GM12864 (cell line): ENCODE results near the gene KIRREL2.

Experiments
- DNase-seq: peaks from one replicate; pipeline ENCODE4 v3.0.0-alpha.2; 2011; ENCODE audit warnings: low read depth
- H3K4me3 ChIP-seq: 2 replicates; pipeline ENCODE4 v1.5.1; 2011; ENCODE audit warnings: mild to moderate bottlenecking, low read depth, low read length, control low read depth
- TF ChIP-seq, protein P1 (sequence below): IDR thresholded peaks from 2 replicates; pipeline ENCODE4 v1.5.1; 2011; ENCODE audit warnings: low read depth, mild to moderate bottlenecking, moderate library complexity, low read length, control low read depth, inconsistent platforms; ENCODE audit errors: missing control alignments

The KIRREL2 gene

DNA sequence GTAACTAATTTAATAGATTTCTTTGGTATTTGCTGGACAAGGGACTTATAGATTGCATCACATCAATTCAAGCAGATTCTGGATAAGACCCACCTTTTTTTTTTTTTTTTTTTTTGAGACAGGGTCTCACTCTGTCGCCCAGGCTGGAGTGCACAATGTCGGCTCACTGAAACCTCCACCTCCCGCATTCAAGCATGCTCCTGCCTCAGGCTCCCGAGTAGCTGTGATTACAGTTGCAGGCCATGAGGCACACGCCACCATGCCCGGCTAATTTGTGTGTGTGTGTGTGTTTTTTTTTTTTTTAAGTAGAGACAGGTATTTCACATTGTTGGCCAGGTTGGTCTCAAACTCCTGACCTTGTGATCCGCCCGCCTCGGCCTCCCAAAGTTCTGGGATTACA, 39.9 kb upstream of the KIRREL2 start:
- TF ChIP-seq, protein P1, sequence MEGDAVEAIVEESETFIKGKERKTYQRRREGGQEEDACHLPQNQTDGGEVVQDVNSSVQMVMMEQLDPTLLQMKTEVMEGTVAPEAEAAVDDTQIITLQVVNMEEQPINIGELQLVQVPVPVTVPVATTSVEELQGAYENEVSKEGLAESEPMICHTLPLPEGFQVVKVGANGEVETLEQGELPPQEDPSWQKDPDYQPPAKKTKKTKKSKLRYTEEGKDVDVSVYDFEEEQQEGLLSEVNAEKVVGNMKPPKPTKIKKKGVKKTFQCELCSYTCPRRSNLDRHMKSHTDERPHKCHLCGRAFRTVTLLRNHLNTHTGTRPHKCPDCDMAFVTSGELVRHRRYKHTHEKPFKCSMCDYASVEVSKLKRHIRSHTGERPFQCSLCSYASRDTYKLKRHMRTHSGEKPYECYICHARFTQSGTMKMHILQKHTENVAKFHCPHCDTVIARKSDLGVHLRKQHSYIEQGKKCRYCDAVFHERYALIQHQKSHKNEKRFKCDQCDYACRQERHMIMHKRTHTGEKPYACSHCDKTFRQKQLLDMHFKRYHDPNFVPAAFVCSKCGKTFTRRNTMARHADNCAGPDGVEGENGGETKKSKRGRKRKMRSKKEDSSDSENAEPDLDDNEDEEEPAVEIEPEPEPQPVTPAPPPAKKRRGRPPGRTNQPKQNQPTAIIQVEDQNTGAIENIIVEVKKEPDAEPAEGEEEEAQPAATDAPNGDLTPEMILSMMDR: no peak
- H3K4me3 ChIP-seq: no peak overlapping the region
- no peak for DNase-seq

DNA sequence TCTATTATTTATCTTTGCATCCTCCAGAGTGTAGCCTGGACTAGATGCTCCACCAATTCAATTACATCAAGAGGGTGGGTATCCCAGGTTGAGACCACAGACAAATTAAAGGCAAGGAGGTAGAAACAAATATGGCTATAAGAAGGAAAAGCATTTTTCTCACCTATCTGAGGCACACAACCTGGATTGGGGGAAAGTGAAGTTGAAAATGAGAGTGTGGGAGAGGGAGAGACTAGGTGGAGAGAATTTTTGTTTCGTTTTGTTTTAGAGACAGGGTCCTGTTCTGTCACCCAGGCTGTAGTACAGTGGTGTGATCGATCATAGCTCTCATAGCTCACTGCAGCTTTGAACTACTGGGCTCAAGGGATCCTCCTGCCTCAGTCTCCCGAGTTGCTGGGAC, 38.3 kb upstream of the KIRREL2 start:
- TF ChIP-seq, protein P1: no peak
- no peak overlapping the region for H3K4me3 ChIP-seq
- no peak for DNase-seq

DNA sequence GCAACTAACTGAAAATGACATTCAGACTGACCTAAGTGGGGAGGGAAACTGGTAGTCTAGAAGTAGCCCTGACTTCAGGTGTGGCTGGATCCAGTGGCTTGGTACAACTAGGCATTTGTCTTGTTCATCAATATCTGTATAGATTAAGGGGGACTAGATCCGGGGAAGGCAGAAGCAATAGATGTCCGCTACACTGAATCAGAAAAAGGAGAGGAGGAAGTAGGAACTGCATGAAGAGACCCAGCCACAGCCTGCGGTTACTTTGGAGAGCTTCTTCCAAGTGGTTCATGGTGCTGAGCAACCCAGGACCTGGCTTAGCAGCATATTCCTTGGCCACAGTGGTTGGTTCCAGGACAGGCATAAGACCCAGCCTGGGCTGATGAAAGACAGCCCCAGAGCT, 34.1 kb upstream of the KIRREL2 start:
- DNase-seq: no peak
- TF ChIP-seq, protein P1: no peak
- H3K4me3 ChIP-seq: no peak overlapping the region

DNA sequence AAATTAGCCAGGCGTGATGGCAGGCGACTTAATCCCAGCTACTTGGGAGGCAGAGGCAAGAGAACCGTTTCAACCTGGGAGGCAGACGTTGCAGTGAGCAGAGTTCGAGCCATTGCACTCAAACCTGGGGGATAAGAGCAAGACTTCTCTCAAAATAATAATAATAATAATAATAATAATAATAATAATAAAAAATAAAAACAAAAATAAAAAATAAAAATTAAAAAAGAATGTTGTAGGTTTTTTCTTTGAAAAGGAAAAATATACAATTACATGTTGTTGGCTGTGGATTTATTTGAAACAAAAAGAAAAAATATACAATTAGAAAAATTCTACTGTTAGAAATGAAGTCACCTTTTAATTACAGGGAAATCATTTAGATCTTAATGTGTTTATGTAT, 32.6 kb upstream of the KIRREL2 start:
- TF ChIP-seq, protein P1: no peak
- no peak overlapping the region for H3K4me3 ChIP-seq
- no peak for DNase-seq

DNA sequence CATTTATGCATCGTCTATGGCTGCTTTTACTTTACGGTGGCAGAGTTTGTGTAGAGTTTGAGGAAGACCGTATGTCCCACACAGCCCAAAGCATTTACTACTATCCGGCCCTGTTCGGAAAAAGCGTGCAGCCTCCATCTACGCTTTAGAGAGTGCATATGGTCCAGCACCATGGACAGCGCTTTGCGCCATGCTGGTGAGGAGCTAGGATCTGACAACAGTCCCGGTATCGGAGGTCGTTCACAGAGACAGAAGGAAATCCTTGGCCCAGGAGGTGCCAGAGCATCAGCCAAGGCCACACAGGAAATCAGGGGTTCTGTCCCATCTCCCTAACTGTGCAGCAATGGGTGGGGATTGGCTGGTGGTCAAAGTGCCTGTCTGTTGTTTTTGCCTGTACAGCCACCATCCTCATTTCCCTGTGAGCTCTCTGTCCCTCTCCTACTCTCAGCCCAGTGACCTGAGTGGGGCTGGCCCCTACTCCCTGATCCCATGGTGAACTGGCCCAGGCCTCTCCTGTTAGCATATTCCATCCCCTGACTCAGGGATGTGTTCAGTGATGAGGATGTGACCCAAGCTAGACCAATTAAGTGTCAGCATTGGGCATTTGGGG, 27.9 kb upstream of the KIRREL2 start:
- no peak overlapping the region for H3K4me3 ChIP-seq
- no peak for DNase-seq
- TF ChIP-seq, protein P1: no peak

DNA sequence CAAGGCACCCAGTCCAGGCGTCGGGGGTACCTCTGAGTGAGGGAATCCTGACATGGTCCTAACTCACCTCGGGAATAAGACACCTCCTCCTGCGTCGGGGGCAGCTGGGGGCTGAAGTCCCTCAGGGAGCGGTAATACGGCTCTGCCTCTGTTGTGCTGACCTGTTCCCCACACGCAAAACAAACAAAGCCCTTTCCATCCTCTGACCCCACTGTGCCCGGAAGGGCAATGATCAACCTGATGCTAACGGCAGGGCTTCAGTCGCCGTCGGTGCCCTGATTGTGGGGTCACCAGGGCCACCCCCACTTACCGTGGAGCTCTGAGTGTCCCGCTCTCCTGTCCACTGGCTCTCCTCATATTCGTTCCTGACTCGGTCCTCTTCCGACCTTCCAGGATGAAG, 25.7 kb upstream of the KIRREL2 start:
- TF ChIP-seq, protein P1: no peak
- H3K4me3 ChIP-seq: no peak overlapping the region
- no peak for DNase-seq

DNA sequence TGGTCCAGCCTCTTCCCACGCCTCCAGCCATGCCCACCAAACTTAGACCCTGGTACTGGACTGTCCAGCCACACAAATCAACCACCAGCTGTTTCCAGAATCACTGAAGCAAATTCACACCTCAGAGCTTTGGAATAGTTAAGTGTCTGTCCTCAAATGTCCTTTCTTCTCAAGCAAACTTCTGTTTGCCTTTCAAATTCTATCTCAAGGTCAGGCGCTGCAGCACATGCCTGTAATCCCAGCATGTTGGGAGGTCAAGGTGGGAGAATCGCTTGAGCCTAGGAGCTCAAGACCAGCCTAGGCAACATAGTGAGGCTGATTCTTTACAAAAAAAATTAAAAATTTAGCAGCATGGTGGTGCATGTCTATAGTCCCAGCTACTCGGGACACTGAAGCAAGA, 24.7 kb upstream of the KIRREL2 start:
- TF ChIP-seq, protein P1: no peak
- no peak overlapping the region for H3K4me3 ChIP-seq
- no peak for DNase-seq
